ENCODE measurements around the gene TPTE2.
"Not testable (repeated sequence)": the region's sequence is repeated elsewhere in the genome, so short reads cannot be mapped to it uniquely, and the experiment has no call there.

The TPTE2 gene

DNA sequence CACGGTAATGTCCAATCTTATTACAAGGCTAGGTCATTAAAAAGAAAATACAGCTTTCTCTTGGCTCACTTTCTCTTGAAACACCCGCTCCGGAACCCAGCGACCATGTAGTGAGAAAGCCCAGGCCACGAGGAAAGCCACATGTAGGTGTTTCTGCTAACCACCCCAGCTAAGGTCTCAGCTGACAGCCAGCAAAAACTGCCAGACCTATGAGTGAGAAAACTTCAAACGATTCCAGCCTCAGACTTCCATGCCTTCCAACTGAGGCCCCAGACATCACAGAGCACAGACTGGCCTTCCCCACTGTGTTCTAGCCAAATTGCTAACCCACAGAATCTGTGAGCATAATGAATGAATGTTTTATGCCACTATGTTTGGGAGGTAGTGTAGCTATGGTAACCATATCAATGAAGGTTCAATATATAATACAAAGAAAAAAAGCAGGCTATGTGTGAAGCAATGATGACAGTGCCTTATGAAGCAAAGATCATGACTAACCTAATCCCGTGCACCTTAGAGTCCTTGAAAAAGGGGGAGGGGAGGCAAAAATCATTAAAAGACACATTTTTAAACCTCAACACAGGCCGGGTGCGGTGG is 11.9 kb upstream of the TPTE2 start:
- Histone ChIP-seq H3K27ac (no peak overlapping the region), H3K4me3 (no peak overlapping the region)

DNA sequence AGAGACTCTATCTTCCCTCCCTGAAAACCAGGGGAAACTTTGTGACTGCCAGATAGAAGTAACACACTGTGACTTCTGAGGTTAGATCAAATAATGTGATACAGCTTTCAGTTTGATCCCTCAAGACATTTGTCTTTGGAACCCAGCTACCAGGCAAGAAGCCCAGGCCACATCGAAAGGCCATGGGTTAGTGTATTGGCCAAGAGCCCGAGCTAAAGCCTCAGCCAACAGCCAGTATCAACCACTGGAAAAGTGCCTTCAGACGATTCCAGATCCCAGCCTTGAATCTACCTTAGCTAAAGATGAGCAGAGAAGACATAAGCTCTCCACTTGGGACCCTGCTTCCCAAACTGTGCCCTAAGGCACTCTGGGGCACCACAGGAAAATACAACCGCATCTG is 10.9 kb upstream of the TPTE2 start:
- Histone ChIP-seq H3K4me3 (no peak overlapping the region), H3K27ac (no peak overlapping the region)

DNA sequence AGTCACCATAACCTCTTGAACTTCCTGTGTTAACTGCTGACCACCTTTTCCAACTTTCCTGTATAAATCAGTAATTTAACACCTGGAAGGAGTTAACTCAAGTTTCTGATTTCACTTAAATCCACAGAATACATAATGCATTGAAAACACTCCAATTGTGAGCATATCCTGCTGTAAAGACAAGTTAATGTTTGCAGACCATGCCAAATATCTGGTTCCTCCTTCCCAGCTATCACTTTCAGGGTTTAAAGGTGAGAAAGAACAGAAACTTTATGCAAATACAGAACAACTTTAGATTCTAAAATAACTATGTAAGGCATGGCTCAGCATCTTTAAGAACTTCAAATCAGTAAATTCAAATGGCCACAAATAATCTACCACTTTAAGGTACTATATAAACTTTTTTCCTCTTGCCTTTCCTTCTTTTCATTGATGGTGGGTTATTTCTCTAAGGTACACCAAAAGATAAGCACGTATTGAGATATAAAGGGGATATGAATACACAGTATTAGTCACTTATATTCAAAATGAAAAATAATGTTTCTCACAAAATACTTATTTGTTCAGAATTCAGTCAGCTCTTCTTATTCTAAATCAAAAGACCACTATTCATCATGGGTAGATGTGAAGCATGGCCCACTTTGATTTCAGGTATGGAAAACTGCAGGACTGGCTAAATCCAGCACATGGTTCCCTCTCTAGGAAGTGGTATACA is 6.6 kb upstream of the TPTE2 start:
- H3K27ac ChIP-seq = no peak overlapping the region
- H3K4me3 ChIP-seq = no peak overlapping the region

DNA sequence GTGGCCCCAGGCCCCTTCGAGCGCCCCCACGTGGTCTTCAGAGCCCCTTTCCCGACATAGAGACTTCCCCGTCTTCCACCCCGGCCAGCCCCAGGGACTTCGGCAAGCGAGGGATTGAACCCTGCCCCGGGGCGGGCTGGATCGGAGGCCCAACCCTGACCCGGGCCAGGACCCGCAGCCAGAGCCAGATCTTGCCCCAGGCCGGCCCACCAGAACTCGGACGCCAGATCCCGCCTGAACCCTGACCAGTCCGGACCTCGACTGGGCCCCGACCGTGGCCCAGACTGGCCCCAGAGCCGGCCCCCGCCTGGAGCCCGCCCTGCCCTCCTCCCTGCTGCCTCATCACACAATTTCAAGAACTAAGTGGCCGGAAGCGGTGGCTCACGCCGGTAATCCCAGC is 253 bp upstream of the TPTE2 start:
- H3K4me3 ChIP-seq = no peak overlapping the region
- no peak overlapping the region for H3K27ac ChIP-seq

DNA sequence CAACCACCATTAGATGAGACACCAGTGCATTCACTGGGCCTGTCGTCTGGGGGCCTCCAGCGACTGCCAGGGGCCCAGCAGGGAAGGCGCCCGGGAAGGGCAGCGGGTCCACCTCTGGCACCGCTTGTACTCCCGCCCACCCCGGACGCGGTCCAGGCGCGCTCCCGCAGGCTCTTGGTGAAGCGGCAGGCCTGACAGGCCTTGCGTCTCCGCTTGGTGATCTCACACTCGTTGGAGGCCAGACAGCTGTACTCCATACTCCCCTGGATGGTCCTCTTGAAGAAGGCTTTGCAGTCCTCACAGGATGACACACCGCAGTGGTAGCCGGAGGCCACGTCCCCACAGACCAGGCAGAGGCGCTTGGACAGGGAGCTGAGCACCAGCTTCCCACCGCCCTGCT is 660 bp downstream of the TPTE2 start:
- not testable (repeated sequence) for H3K4me3 ChIP-seq, H3K27ac ChIP-seq

DNA sequence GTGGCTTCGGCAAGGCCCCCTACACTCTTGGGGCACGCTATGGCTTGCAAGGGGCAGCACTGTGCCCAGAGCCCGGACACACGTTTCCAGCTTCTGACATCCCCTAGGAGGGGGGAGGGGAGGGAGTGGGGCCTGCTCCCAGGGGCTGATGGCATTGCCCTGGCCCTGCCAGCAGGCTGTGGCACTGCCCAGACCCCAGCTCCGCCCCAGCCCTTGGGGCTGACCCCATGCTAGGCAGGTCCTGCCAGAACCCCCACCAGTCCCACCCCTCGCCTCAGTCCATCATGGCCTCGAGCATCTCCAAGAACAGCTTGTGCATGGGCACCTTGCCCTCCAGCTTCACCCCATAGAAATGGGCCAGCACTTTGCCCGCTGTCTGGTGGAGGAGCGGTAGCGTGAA is 1.6 kb downstream of the TPTE2 start:
- H3K27ac ChIP-seq, H3K4me3 ChIP-seq: not testable (repeated sequence)

DNA sequence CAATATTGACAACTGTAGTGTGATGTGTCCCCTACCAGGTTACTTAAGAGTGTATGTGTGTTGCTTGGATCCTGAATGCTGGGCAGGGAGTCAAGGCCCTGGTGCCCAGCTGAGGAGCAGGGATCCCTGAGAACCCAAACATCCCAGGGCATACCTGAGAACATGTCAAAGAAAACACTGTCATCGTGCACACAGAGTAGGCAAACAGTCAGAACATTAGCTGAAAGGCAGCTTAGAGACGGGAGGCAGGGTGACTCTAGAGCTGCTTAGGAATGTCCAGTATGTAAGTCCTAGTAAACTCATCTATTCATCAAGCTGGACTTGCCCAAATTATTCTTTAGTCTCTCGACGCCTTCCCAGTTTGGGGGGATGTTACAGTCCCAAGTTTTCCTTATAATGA is 4.0 kb downstream of the TPTE2 start:
- H3K4me3 ChIP-seq, H3K27ac ChIP-seq: not testable (repeated sequence)

DNA sequence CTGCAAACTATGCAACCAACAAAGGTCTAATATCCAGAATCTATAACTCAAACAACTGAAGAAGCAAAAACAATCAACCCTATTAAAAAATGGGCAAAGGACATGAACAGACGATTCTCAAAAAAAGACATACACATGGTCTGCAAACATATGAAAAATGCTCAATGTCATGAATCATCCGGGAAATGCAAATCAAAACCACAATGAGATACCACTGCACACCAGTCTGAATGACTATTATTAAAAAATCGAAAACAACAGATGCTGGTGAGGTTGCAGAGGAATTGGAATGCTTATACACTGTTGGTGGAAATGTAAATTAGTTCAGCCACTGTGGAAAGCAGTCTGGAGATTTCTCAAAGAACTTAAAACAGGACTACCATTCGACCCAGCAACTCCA is 12.1 kb downstream of the TPTE2 start:
- not testable (repeated sequence) for H3K4me3 ChIP-seq, H3K27ac ChIP-seq

DNA sequence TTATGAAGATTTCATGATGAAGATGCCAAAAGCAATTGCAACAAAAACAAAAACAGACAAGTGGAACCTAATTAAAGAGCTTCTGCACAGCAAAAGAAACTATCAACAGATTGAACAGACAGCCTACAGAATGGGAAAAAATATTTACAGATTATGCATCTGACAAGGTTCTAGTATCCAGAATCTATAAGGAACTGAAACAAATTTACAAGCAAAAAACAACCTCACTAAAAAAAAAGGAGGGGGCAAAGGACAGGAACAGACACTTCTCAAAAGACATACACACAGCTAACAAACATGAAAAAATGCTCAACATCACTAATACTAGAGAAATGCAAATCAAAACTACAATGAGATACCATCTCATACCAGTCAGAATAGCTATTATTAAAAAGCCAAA is 35.7 kb downstream of the TPTE2 start:
- not testable (repeated sequence) for H3K4me3 ChIP-seq, H3K27ac ChIP-seq

DNA sequence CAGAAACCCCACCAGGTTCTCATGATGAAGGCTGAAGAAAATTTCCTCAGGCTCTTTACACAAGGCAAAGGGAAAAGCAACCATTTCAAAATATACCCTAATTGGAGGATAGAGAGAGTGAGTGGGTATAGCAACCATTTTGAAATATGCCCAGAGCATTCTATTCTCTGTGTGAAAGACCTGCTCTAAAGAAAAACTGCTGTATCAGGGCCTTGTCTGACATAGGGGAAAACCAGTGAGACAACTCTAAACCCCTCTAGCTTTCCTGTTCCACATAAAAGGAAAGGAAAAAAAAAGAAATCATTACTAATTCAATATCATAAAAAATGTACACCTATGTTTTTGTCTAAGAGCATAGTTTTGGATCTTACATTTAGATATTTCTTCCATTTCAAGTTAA is 42.3 kb downstream of the TPTE2 start:
- Histone ChIP-seq H3K4me3 (no peak overlapping the region), H3K27ac (no peak overlapping the region)

DNA sequence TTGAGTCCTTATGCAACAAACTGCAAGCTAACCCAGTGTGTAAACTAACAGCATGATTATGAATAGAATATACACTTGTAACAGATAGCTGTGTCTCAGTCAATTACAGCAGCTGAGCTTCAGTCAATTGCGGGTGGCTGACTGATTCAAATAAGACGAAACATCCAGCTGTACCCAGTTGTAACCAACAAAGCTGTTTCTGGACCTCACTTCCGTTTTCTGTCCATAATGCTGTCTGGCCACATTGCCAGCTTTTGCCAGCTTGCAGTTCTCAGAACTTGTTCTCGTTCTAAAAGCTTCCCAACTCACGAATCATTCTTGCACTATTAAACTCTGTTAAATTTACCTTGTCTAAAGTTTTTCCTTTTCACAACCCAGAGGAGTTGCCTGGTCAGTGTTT is 53.7 kb downstream of the TPTE2 start:
- not testable (repeated sequence) for H3K4me3 ChIP-seq, H3K27ac ChIP-seq

DNA sequence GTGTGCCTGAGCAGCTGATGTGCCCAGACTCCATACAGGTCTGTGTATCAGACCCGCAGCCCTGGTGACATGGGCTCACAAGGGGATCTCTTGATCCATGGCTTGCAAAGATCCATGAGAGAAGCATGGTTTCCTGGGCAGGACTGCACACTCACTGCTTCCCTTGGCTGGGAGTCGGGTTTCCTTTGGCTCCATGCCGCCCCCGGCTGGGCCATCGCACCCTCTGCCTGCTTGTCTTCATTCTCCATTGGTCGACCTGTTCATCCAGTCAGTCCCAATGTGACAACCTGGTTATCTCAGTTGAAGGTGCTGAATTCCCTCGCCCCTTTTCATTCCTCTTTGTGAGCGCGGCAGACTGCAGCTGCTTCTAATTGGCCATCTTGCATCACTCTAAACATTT is 101.2 kb downstream of the TPTE2 start:
- not testable (repeated sequence) for H3K27ac ChIP-seq, H3K4me3 ChIP-seq

DNA sequence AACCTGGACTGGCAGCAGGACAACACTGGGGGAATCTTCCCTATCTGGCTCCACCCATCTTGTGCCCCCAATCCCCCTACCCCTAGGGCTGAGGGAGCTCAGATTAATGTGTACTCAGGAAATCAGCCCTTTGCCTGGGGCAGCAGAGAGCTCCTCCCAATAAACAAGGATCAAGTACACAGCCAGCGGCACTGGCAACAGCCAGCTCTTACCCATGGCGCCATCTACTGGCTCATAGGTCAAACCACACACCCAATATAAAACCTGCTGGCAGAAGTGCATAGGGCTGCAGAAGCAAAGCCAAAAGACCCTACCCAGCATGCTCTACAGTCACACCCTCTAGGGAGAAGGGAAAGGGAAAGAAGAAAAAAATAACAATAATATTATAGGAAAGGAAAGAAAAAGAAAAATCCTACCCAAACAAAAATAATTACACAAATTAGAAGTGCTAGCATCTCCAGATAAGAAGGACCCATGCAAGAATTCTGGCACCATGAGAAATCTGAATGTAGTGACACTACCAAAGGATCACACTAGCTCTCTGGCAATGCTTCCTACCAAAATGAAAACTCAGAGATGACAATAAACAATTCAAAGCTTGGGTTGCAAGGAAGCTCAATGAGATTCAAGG is 122.2 kb downstream of the TPTE2 start:
- not testable (repeated sequence) for H3K4me3 ChIP-seq, H3K27ac ChIP-seq

DNA sequence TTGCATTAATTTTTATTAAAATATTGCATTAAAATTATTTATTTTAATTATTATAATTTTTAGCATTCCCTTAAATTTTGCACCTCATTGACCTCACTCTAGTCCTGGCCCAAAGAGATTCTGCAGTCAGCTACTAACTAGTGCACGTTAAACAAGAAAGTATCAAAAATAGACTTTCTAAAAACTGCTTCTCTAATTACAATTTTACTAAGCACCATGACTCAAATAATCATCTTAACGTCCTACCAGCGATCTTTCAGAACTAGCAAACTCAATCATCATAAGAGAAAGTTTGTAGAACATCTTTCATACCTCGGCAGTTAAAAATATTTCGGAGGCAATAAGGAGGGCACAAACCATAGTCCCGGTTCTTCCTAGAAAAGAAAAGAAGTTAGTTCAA is 123.6 kb downstream of the TPTE2 start:
- not testable (repeated sequence) for H3K4me3 ChIP-seq, H3K27ac ChIP-seq

DNA sequence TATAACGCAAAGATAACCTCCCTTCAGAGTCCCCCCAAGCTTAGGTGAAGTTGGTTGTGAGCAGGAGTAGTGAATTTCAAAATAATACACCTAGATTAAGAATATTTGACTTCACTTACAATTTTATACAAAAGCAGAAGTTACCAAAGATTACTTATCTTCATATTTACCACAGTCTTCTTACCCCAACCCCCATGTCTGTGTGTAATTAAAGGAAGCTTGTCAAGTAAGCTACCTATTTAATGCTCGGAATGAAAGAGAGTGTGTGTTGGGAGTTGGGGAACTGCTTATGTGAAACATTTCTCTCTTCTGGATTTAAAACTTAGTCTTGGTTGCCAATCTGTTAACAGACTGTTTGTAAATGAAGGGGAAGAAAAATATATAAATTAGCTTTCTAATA is 139.1 kb downstream of the TPTE2 start:
- H3K27ac ChIP-seq, H3K4me3 ChIP-seq: not testable (repeated sequence)

DNA sequence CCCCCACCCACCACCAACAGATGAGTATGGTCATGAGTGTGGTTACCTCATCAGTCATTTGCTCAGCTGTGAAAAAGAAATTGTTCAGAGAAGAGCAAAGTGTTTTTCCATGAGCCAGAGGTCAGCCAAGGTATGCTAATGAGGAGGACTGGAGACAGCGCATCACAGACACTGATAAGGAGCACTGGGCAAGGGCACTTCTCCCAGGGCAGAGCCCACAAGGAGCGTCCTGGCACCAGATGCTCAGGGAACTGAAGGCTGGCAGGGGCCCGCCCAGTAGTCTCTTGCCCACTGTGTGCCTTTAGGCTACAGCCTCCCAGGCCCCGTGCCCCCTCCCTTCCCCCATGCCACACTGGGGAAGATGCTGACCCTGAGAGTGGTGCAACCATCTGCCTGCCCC is 148.8 kb downstream of the TPTE2 start:
- not testable (repeated sequence) for H3K4me3 ChIP-seq, H3K27ac ChIP-seq

DNA sequence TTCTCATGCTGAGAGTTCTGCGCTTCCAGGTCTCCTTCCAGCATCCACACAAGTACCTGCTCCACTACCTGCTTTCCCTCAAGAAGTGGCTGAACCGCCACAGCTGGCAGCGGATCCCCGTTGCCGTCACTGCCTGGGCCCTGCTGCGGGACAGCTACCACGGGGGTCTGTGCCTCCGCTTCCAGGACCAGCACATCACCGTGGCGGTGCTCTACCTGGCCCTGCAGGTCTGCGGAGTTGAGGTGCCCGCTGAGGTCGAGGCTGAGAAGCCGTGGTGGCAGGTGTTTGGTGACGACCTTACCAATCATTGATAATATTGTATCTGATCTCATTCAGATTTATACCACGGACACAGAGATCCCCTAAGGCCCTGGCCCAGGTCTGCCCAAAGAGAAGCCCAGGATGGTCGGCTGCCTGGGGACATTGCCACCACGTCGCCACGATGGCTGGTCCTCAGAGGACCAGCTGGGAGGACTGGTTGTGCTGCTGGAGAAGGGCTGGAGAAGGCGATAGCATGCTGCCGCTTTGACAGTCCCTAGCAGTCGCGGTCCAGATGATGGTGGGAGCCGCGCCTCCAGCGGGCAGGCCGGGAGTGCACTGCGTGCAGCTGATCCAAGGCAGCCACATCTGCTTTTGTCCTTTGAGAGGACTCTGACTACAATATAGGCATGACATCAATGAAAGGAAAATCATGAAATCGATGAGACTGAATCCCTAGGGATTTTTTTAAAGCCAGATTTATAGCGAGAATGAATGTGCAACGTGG is 178.4 kb downstream of the TPTE2 start:
- not testable (repeated sequence) for H3K4me3 ChIP-seq, H3K27ac ChIP-seq

DNA sequence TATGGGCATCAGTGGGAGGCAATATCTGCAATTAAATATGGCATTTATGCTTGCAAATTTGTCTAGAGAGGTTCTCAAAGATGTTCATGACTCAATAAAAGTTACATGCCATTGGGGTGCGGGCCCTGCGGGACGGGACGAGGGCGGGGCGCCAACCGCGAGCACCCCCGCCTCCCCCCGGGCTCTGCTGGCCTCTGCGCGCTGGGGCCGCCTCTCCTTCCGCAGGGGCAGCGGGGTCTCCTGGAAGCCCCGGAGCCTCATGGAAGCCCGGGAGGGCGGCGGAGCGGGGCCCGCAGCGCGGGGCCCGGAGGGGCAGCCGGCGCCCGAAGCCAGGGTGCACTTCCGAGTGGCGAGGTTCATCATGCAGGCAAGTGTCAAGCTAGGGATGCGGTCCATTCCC is 179.2 kb downstream of the TPTE2 start:
- Histone ChIP-seq H3K4me3 (no peak overlapping the region), H3K27ac (no peak overlapping the region)

Measured in skin epidermis (tissue), 12 donors.